PFSK-1 (cell line): ENCODE measurements around the gene YES1.

Source experiments
- FOXP2 ChIP-seq: optimal IDR thresholded peaks from 2 replicates; pipeline ENCODE3; 2011; ENCODE audit warnings: borderline replicate concordance, control low read depth, inconsistent platforms; ENCODE audit not compliant: insufficient read depth; ENCODE audit errors: extremely low read length, extremely low read depth
- POLR2AphosphoS5 ChIP-seq: IDR thresholded peaks from 2 replicates; pipeline ENCODE4 v1.6.1; 2012; ENCODE audit warnings: low read depth, mild to moderate bottlenecking, control low read depth, low read length, moderate library complexity
- SIN3A ChIP-seq: IDR thresholded peaks from 2 replicates; pipeline ENCODE4 v1.6.1; 2012; ENCODE audit warnings: mild to moderate bottlenecking, low read length, moderate library complexity, borderline replicate concordance; ENCODE audit not compliant: insufficient read depth
- TAF1 ChIP-seq: IDR thresholded peaks from 2 replicates; pipeline ENCODE4 v1.6.1; 2012; ENCODE audit warnings: low read length, control low read depth, borderline replicate concordance; ENCODE audit not compliant: insufficient read depth
- TF ChIP-seq, protein P1 (sequence below), 2 experiments: IDR thresholded peaks; 2 replicates each; pipeline versions ENCODE4 v1.6.1 to v1.8.0; 2011 to 2012; ENCODE audit warnings: low read depth in 2 of 2, low read length in 2 of 2, control low read depth in 1 of 2, inconsistent platforms in 1 of 2, mild to moderate bottlenecking in 1 of 2, moderate library complexity in 1 of 2; ENCODE audit not compliant: insufficient read depth in 1 of 2

Gene YES1

GRCh38 chr18:765764-766549, 46.1 kb downstream of the YES1 start:
- TF ChIP-seq POLR2AphosphoS5 (no peak), TAF1 (no peak), SIN3A (no peak), FOXP2 (no peak)
- TF ChIP-seq, protein P1, sequence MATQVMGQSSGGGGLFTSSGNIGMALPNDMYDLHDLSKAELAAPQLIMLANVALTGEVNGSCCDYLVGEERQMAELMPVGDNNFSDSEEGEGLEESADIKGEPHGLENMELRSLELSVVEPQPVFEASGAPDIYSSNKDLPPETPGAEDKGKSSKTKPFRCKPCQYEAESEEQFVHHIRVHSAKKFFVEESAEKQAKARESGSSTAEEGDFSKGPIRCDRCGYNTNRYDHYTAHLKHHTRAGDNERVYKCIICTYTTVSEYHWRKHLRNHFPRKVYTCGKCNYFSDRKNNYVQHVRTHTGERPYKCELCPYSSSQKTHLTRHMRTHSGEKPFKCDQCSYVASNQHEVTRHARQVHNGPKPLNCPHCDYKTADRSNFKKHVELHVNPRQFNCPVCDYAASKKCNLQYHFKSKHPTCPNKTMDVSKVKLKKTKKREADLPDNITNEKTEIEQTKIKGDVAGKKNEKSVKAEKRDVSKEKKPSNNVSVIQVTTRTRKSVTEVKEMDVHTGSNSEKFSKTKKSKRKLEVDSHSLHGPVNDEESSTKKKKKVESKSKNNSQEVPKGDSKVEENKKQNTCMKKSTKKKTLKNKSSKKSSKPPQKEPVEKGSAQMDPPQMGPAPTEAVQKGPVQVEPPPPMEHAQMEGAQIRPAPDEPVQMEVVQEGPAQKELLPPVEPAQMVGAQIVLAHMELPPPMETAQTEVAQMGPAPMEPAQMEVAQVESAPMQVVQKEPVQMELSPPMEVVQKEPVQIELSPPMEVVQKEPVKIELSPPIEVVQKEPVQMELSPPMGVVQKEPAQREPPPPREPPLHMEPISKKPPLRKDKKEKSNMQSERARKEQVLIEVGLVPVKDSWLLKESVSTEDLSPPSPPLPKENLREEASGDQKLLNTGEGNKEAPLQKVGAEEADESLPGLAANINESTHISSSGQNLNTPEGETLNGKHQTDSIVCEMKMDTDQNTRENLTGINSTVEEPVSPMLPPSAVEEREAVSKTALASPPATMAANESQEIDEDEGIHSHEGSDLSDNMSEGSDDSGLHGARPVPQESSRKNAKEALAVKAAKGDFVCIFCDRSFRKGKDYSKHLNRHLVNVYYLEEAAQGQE (IDR thresholded peaks at IDR 0.05; ENCODE audit: insufficient read depth in 1 of 2, low read depth in 2 of 2, low read length in 2 of 2), result no peak

DNA sequence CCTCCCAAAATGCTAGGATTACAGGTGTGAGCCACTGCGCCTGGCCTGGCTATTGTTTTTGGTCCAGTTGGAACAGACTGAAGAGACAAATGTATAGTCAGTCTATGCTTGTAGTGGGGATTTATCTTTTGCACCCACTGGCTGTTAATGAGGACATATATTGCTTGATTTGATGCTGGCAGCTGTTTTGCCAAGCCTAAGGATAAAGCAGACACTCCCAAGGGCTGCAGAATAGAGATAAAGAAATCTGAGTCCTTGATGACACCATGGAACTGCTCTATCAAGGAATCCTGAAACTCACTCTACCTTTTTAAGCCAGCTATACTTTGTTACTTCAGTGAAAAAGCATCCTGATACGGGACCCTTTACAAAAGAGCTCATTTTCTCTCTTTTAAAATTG, 56.5 kb downstream of the YES1 start:
- no peak for TF ChIP-seq TAF1
- no peak for TF ChIP-seq POLR2AphosphoS5
- TF ChIP-seq SIN3A, result no peak
- no peak for TF ChIP-seq FOXP2
- TF ChIP-seq, protein P1 (IDR thresholded peaks at IDR 0.05; ENCODE audit: insufficient read depth in 1 of 2, low read depth in 2 of 2, low read length in 2 of 2), result no peak

- TF ChIP-seq SIN3A, result no peak
- TF ChIP-seq, protein P1 (IDR thresholded peaks at IDR 0.05; ENCODE audit: insufficient read depth in 1 of 2, low read depth in 2 of 2, low read length in 2 of 2), result no peak
- no peak for TF ChIP-seq FOXP2
- no peak for TF ChIP-seq TAF1
- no peak for TF ChIP-seq POLR2AphosphoS5
These were observed 57.4 kb downstream of the YES1 start for GRCh38 chr18:754656-755055.

DNA sequence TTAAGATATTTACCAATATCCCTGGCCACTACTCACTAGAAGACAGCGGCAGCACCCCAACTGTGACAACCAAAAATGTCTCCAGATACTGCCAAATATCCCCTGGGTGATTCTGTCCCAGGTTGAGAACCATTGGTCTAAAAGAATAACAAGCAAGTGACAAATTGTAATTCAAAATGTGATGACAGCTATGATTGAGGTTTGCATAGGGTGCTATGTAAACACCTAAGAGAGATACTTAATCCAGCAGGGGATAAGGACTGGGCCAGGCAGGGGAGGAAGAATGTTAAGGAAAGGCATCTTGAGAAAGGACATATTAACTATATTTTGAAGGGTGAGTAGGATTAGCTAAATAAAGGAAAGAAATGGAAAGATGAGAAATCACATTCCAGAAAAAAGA, 61.6 kb downstream of the YES1 start:
- TF ChIP-seq FOXP2, result no peak
- no peak for TF ChIP-seq TAF1
- no peak for TF ChIP-seq SIN3A
- no peak for TF ChIP-seq POLR2AphosphoS5
- TF ChIP-seq, protein P1 (IDR thresholded peaks at IDR 0.05; ENCODE audit: insufficient read depth in 1 of 2, low read depth in 2 of 2, low read length in 2 of 2), result no peak
